ENCODE data around the gene DOK7. TPM values are rescaled to one million over a fixed set of nuclear protein-coding genes. Genes with fewer than 3 reads are reported as not detected.
"Not testable (repeated sequence)": the region's sequence is repeated elsewhere in the genome, so short reads cannot be mapped to it uniquely, and the experiment has no call there.

Gene DOK7
- total RNA-seq, 2 experiments from 2014 or later, result not detected

- Mint-ChIP-seq H3K36me3 (ENCODE audit: low read depth) (no peaks in the 10 kb centered on the region), H3K4me1 (ENCODE audit: low read depth) (no peaks in the 10 kb centered on the region), H3K9me3 (no peaks in the 10 kb centered on the region), H3K27me3 (ENCODE audit: low read depth) (no peaks in the 10 kb centered on the region), H3K4me3 (no peak overlapping the region), H3K27ac (no peak overlapping the region)
- CTCF ChIA-PET, result interaction anchor here (0.5 to 1.8 kb wide), 3 partner anchors 32 to 188 kb away, joined by 3 to 6 read pairs (median 6); no protein-coding TSS in a partner anchor
- intact Hi-C loops (cut with micrococcal nuclease), result loop anchor here (10.0 kb wide), 1 partner anchor 473 kb away; no protein-coding TSS in a partner anchor
- no peak for DNase-seq
Observed at GRCh38 chr4:3447431-3448395, 15.4 kb upstream of the DOK7 start.

- Mint-ChIP-seq H3K27ac (no peak overlapping the region), H3K4me1 (ENCODE audit: low read depth) (no peaks in the 10 kb centered on the region), H3K4me3 (no peak overlapping the region), H3K27me3 (ENCODE audit: low read depth) (no peaks in the 10 kb centered on the region), H3K9me3 (no peaks in the 10 kb centered on the region), H3K36me3 (ENCODE audit: low read depth) (no peaks in the 10 kb centered on the region)
- no peak for DNase-seq
- CTCF ChIA-PET, result no interaction called here
- intact Hi-C loops (cut with micrococcal nuclease), result loop anchor here (10.0 kb wide), 1 partner anchor 474 kb away; no protein-coding TSS in a partner anchor
Observed at GRCh38 chr4:3449047-3449573, 14.0 kb upstream of the DOK7 start.

GRCh38 chr4:3449574-3450534 is 13.3 kb upstream of the DOK7 start:
- Mint-ChIP-seq H3K27me3 (ENCODE audit: low read depth) (no peaks in the 10 kb centered on the region), H3K27ac (no peak overlapping the region), H3K36me3 (ENCODE audit: low read depth) (no peaks in the 10 kb centered on the region), H3K4me1 (ENCODE audit: low read depth) (no peaks in the 10 kb centered on the region), H3K9me3 (peaks cover 2% of the 10 kb centered on the region), H3K4me3 (no peak overlapping the region)
- intact Hi-C loops (cut with micrococcal nuclease), result loop anchor here (10.0 kb wide), 1 partner anchor 475 kb away; no protein-coding TSS in a partner anchor
- DNase-seq, result no peak
- CTCF ChIA-PET, result no interaction called here

- Mint-ChIP-seq H3K27ac (no peak overlapping the region), H3K4me3 (no peak overlapping the region), H3K27me3 (ENCODE audit: low read depth) (no peaks in the 10 kb centered on the region), H3K36me3 (ENCODE audit: low read depth) (peaks cover under 1% of the 10 kb centered on the region), H3K9me3 (peaks cover 10% of the 10 kb centered on the region), H3K4me1 (ENCODE audit: low read depth) (no peaks in the 10 kb centered on the region)
- CTCF ChIA-PET, result no interaction called here
- intact Hi-C loops (cut with micrococcal nuclease), result no loop called here
- no peak for DNase-seq
Observed at GRCh38 chr4:3450643-3451042, 12.5 kb upstream of the DOK7 start.

- CTCF ChIA-PET, result interaction anchor here (1.0 to 1.4 kb wide), 2 partner anchors 8 to 28 kb away, joined by 3 to 4 read pairs; no protein-coding TSS in a partner anchor
- intact Hi-C loops (cut with micrococcal nuclease), result no loop called here
Observed at GRCh38 chr4:3451956-3452355, 11.2 kb upstream of the DOK7 start.

GRCh38 chr4:3452376-3452775 is 10.7 kb upstream of the DOK7 start:
- CTCF ChIA-PET, result interaction anchor here (1.0 to 1.4 kb wide), 2 partner anchors 9 to 28 kb away, joined by 3 to 4 read pairs; no protein-coding TSS in a partner anchor

More at GRCh38 chr4:3451956-3452355, 11.2 kb upstream of the DOK7 start:
- Mint-ChIP-seq H3K9me3 (peaks cover 13% of the 10 kb centered on the region), H3K4me1 (ENCODE audit: low read depth) (no peaks in the 10 kb centered on the region), H3K36me3 (ENCODE audit: low read depth) (peaks cover 2% of the 10 kb centered on the region), H3K27me3 (ENCODE audit: low read depth) (no peaks in the 10 kb centered on the region), H3K27ac (no peak overlapping the region), H3K4me3 (no peak overlapping the region)
- no peak for DNase-seq

GRCh38 chr4:3455596-3455995 is 7.5 kb upstream of the DOK7 start:
- CTCF ChIA-PET; H3K27ac Mint-ChIP-seq; H3K27me3 Mint-ChIP-seq (ENCODE audit: low read depth); H3K36me3 Mint-ChIP-seq (ENCODE audit: low read depth); H3K4me3 Mint-ChIP-seq; H3K4me1 Mint-ChIP-seq (ENCODE audit: low read depth); intact Hi-C loops (cut with micrococcal nuclease); DNase-seq: not testable (repeated sequence)
- peaks cover 15% of the 10 kb centered on the region for H3K9me3 Mint-ChIP-seq

More at GRCh38 chr4:3452376-3452775, 10.7 kb upstream of the DOK7 start:
- Mint-ChIP-seq H3K27ac (no peak overlapping the region), H3K9me3 (peaks cover 13% of the 10 kb centered on the region), H3K36me3 (ENCODE audit: low read depth) (peaks cover 2% of the 10 kb centered on the region), H3K27me3 (ENCODE audit: low read depth) (no peaks in the 10 kb centered on the region), H3K4me1 (ENCODE audit: low read depth) (no peaks in the 10 kb centered on the region), H3K4me3 (no peak overlapping the region)
- intact Hi-C loops (cut with micrococcal nuclease), result no loop called here
- DNase-seq, result no peak

GRCh38 chr4:3458371-3458770 is 4.7 kb upstream of the DOK7 start:
- Mint-ChIP-seq H3K4me3 (no peak overlapping the region), H3K27ac (no peak overlapping the region), H3K9me3 (peaks cover 15% of the 10 kb centered on the region), H3K4me1 (ENCODE audit: low read depth) (peaks cover 1% of the 10 kb centered on the region), H3K36me3 (ENCODE audit: low read depth) (peaks cover 2% of the 10 kb centered on the region), H3K27me3 (ENCODE audit: low read depth) (peaks cover 14% of the 10 kb centered on the region)
- no peak for DNase-seq
- CTCF ChIA-PET, result interaction anchor here (1.1 kb wide), 1 partner anchor 23 kb away, joined by 3 read pairs; no protein-coding TSS in a partner anchor
- intact Hi-C loops (cut with micrococcal nuclease), result no loop called here

GRCh38 chr4:3459156-3459555 is 4.0 kb upstream of the DOK7 start:
- DNase-seq; H3K4me3 Mint-ChIP-seq; intact Hi-C loops (cut with micrococcal nuclease); CTCF ChIA-PET; H3K27ac Mint-ChIP-seq; H3K4me1 Mint-ChIP-seq (ENCODE audit: low read depth); H3K36me3 Mint-ChIP-seq (ENCODE audit: low read depth): not testable (repeated sequence)
- Mint-ChIP-seq H3K9me3 (peaks cover 15% of the 10 kb centered on the region), H3K27me3 (ENCODE audit: low read depth) (peaks cover 14% of the 10 kb centered on the region)

- DNase-seq, result no peak
- Mint-ChIP-seq H3K4me3 (no peak overlapping the region), H3K36me3 (ENCODE audit: low read depth) (no peaks in the 10 kb centered on the region), H3K4me1 (ENCODE audit: low read depth) (peaks cover 1% of the 10 kb centered on the region), H3K27ac (no peak overlapping the region), H3K27me3 (ENCODE audit: low read depth) (peaks cover 20% of the 10 kb centered on the region), H3K9me3 (peaks cover 2% of the 10 kb centered on the region)
- CTCF ChIA-PET, result no interaction called here
- intact Hi-C loops (cut with micrococcal nuclease), result no loop called here
Observed at GRCh38 chr4:3460926-3461325, 2.2 kb upstream of the DOK7 start.

GRCh38 chr4:3461515-3462291 is 1.4 kb upstream of the DOK7 start:
- peaks cover 2% of the 10 kb centered on the region for H3K9me3 Mint-ChIP-seq
- no peak overlapping the region for H3K27ac Mint-ChIP-seq
- H3K36me3 Mint-ChIP-seq (ENCODE audit: low read depth), result no peaks in the 10 kb centered on the region
- intact Hi-C loops (cut with micrococcal nuclease), result no loop called here
- peaks cover 20% of the 10 kb centered on the region for H3K27me3 Mint-ChIP-seq (ENCODE audit: low read depth)
- peaks cover 1% of the 10 kb centered on the region for H3K4me1 Mint-ChIP-seq (ENCODE audit: low read depth)
- CTCF ChIA-PET, result no interaction called here
- H3K4me3 Mint-ChIP-seq, result no peak overlapping the region
- DNase-seq, result no peak

Measured in activated naive CD4-positive, alpha-beta T cell treated with anti-CD3 and anti-CD28 coated beads for 36 hours (primary cell).